ENCODE measurements around the gene KRT77.
A peak's percentile ranks its signal among the peaks of the same experiment; 100 is the strongest.
"Not testable (repeated sequence)": the region's sequence is repeated elsewhere in the genome, so short reads cannot be mapped to it uniquely, and the experiment has no call there.

KRT77 gene

DNA sequence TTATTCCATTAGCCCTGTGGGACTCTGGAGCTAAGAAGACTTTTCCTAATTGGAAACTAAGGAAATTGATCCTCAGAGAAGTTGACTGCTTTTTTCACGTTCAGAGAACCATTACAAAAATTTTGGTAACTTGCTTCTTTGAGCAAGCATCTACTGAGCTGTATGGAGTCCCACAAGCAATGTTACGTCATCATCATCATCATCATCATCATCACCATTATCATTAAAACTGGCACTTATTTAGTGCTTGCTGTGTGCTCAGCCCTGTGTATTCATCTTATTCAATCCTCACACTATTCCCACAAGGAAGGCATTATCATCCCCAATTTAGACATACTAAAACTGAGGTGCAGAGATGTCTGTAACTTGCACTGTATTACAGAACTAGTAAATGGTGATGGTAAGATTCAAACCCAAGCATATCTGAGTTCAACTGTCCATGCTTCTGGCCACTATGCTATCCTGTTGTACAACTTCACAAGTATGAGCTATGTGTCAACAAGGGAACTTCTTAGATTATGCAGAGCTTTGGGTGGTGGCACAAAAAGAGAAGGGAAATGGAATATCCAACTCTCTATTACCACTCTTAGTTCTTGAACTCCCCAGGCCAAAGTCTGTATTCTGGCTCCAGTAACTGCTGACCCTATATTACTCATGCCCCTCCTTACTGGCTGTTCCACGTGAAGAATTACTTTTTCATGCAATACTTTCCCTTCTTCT is 29.5 kb downstream of the KRT77 start:
- peak; percentile 9 for DNase-seq

DNA sequence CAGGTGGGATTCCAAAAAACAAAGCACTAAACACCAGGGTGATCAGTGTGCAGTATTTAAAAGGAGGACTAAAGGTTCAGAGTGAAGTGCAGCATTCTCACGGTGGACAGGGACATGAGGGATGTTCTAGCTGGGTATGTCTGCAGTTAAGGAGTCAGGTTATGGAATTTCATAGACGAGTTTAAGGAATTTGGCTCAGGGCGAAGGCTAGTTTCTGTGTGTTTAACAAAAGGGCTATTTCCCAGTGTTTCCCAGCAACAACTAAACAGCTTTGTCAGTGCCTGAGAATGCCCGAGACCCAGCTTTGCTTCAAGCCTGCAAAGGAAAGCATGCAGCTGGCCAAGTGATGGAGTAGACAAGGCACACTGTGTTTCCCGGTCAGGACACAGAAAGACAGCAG is 30.1 kb downstream of the KRT77 start:
- DNase-seq = no peak

GRCh38 chr12:52672321-52672933 is 30.9 kb downstream of the KRT77 start:
- no peak for DNase-seq

GRCh38 chr12:52670961-52671360 is 32.4 kb downstream of the KRT77 start:
- no peak for DNase-seq

DNA sequence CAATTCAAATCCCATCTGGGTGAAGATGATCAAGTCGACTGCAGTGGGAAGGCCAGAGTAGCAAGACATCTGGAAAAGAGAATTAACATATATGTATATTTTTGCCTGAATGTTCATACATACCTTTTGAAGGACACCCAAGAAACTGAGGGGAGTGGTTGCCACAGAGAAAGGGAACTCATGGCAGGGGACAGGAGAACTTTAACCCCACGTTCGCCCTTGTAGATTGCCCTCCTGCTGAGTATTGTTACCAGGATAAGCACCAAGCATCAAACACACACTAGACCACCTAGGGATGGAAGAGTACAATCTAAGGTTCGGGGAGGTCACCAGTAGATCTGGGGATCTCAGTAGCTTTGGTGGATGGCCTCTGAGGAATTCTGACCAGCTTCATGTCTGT is 32.8 kb downstream of the KRT77 start:
- DNase-seq = no peak

DNA sequence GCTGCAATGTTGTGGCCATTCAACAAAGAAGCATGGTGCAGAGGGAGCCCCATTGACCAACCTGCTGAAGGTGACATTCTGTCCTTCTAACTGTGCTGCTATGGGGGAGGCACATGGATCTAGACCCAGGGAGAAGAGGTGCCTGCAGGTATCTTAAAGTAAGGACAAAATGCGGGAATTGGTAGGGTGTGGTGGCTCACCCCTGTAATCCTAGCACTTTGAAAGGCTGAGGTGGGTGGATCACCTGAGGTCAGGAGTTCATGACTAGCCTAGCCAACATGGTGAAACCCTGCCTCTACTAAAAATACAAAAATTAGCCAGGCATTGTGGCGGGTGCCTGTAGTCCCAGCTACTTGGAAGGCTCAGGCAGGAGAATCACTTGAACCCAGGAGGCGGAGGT is 33.4 kb downstream of the KRT77 start:
- DNase-seq = not testable (repeated sequence)

GRCh38 chr12:52669426-52669825 is 33.9 kb downstream of the KRT77 start:
- DNase-seq = no peak

GRCh38 chr12:52667931-52668330 is 35.4 kb downstream of the KRT77 start:
- no peak for DNase-seq

DNA sequence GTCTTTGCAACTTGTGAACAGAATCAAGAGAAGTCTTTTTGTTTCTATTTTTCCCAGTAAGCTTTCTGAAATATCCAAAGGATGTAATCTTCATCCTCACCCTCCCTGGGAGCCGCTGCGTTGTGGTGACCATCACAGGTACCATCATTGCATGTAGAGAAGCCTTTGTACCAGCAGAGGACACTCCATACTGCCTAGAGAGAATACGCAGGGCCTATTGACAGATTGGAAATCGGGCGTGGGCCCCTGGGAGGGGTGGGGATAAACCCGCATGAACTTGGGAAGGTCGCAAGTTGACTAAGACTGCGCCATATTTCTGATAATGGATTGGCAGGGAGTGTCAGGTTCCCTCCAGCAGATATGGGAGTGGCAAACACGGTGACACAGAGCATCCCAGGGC is 35.8 kb downstream of the KRT77 start:
- no peak for DNase-seq

DNA sequence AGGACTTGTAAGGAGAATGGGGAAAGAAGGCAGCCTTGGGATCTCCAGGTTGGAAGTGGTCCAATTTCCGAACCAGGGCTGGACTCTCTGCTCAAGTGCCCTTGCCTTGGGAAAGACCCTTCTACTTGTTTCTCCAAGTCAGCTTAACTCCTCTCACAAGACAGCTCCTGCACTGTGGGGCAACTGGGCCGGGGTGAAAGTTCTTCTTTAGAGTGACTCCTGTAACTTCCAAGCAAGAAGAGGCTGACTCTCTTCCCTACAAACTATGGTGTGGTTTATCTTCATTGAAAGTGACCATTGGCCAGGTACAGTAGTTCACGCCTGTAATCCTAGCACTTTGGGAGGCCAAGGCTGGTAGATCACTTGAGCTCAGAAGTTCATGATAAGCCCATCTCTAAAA is 36.9 kb downstream of the KRT77 start:
- no peak for DNase-seq

GRCh38 chr12:52663420-52663819 is 39.9 kb downstream of the KRT77 start:
- no peak for DNase-seq

DNA sequence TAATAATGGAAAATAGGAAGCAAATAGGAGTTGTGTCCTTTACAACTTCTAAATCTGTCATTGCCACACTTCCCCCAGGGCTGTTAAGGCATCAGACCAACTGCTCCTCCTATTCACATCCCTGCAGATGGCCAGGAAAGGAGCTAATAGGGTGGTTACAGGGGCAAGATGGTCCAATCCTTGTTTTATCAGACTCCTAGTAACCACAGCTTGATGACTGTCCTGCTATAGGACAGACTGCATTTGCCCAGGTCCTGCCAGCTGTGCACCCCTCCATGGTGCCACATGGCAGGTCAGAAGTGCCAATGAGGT is 40.5 kb downstream of the KRT77 start:
- DNase-seq = no peak

DNA sequence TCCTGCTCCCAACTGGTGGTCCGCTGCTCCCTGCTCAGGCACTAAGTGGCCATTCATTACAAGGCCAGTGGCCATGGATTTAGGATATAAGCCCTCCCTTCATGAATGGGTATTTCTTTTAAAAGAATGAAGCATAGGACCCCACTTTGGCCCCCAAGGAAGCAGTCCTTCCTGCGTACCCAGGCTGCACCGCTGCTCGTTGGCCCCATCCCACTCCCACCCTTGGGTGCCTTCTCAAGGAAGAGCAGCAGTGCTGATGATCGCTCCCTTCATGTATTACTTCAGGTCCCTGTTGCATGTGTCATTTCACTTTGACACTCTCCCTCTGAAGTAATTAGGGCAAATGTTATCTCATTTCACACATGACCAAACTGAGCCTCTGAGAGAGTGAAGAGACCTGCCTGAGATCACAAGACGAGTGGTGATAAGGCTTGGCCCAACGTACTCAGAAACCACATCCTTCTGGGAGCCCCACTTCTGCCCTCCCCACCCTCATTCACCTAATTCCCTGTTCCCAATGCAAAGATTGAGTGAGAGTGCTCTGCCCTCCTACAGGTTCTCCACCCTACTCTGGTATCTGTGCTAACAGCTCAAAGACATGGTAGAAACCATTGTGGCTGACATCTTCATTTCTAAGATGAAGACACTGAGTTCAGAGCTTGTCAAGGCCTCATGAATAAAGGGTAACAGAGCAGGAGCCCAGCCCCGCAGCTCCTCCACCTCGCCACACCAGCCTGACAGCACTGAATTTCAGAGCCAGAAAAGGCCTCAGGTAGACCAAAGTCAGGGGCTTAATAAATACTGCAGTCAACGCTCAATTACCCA is 41.0 kb downstream of the KRT77 start:
- no peak for DNase-seq

DNA sequence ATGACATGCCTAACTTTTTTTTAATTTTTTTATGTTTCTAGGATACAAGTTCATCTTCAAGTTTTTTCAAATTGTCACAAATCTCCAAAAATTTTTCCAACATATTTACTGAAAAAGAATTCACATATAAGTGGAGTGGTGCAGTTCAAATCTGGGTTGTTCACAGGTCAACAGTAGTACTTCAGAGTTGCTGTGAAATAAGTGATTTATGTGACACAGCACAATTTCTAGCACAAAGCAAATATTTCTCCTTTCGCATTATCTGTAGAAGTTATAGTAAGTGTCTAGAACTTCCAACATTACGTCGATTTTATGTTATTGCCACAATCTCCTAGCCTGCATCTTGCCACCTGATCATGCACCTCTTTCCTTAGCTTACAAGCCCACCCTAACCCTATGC is 41.7 kb downstream of the KRT77 start:
- no peak for DNase-seq

GRCh38 chr12:52660934-52661499 is 42.3 kb downstream of the KRT77 start:
- no peak for DNase-seq

- DNase-seq = no peak
Measured at GRCh38 chr12:52659951-52660350, 43.4 kb downstream of the KRT77 start.

GRCh38 chr12:52659395-52659794 is 43.9 kb downstream of the KRT77 start:
- DNase-seq = no peak

GRCh38 chr12:52658196-52658595 is 45.1 kb downstream of the KRT77 start:
- no peak for DNase-seq

DNA sequence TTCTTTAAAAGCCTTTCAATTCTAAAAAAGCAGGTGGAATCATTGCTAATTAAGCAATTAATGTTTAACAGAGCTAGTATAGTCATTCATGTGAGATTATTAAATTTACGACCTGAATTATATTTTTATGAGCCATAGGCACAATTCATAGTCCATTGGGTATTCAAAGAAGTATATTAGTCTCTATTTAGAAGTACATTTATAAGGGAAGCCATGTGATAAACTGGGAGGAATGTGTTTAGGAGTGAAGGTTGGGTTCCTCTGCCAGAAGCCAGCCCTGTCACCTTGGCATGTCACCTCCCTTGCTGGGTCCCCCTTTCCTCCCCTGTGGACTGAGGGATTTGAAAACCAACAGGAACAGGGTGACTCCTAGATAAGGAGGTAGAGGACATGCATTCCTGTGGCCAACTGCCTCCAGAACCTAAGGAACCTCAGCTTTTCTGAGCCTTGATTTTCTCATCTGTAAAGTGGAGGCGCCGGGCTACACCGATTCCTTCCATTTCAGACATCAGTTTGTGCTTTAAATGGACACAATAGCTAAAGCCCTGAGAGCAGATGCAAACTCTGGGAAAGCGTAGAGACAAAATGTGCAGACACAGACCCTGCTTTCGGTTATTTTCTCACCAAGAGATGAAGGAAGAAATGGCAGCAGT is 45.9 kb downstream of the KRT77 start:
- DNase-seq = no peak

GRCh38 chr12:52656616-52657015 is 46.7 kb downstream of the KRT77 start:
- no peak for DNase-seq

GRCh38 chr12:52655720-52656124 is 47.6 kb downstream of the KRT77 start:
- DNase-seq = no peak

- DNase-seq = no peak
Measured at GRCh38 chr12:52655251-52655650, 48.1 kb downstream of the KRT77 start.

DNA sequence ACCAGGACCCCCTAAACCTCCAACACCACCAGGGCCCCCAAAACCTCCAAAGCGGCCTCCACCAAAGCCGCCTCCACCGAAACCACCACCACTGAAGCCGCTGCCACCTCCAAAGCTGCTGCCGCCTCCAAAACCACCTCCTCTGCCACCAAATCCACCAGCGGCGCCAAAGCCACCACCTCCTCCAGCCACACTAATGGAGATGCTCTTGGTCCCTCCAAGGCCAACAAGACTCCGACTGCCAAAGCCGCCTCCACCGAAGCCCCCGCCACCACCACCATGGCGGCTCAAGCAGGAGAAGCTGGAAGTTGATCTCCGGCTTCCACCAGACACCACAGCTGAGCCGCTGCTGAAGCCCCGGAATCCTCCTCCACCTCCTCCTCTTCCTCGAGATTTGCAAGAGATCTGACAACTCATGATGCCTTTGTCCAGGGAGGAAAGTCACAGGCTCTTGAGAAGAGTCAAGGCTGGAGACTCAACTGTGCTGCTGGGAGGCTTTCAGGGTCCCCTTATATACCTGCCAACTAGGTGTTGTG is 51.5 kb downstream of the KRT77 start, which contains the start of gene KRT2:
TSS of gene KRT2 (minus strand) at position 486 of the 536 bp plus-strand sequence. CDS start at position 417, 69 bp downstream.
- no peak for DNase-seq
